ENCODE measurements around the gene PTPRR. TPM values are rescaled to one million over a fixed set of nuclear protein-coding genes. Genes with fewer than 3 reads are reported as not detected.
A peak's percentile ranks its signal among the peaks of the same experiment; 100 is the strongest.

Gene PTPRR
- polyA plus RNA-seq (2013, experiment 1 of 2; ENCODE audit: insufficient read length): 0.06 TPM
- polyA plus RNA-seq (2013, experiment 2 of 2; ENCODE audit: insufficient read length): 0.14 TPM

- DNase-seq: no peak
Observed at GRCh38 chr12:70920251-70920851, at the start of gene PTPRR. Gene PTPRR (minus strand): TSS chr12:70920738. CDS start chr12:70920390, 348 bp downstream.

- DNase-seq: no peak
Observed at GRCh38 chr12:70966996-70967790, 46.7 kb upstream of the PTPRR start.

- no peak for DNase-seq
Observed at GRCh38 chr12:70966046-70966445, 45.5 kb upstream of the PTPRR start.

- no peak for DNase-seq
Observed at GRCh38 chr12:70964867-70965510, 44.5 kb upstream of the PTPRR start.

- DNase-seq: no peak
Observed at GRCh38 chr12:70963081-70963660, 42.6 kb upstream of the PTPRR start.

- no peak for DNase-seq
Observed at GRCh38 chr12:70962226-70962794, 41.8 kb upstream of the PTPRR start.

- no peak for DNase-seq
Observed at GRCh38 chr12:70960484-70960883, 39.9 kb upstream of the PTPRR start.

- no peak for DNase-seq
Observed at GRCh38 chr12:70955415-70955814, 34.9 kb upstream of the PTPRR start.

- DNase-seq: no peak
Observed at GRCh38 chr12:70950451-70950850, 29.9 kb upstream of the PTPRR start.

- DNase-seq: peak; percentile 45
Observed at GRCh38 chr12:70948976-70949336, 28.4 kb upstream of the PTPRR start.

- no peak for DNase-seq
Observed at GRCh38 chr12:70948236-70948975, 27.9 kb upstream of the PTPRR start.

- DNase-seq: no peak
Observed at GRCh38 chr12:70936203-70936813, 15.8 kb upstream of the PTPRR start.

GRCh38 chr12:70933133-70933532 is 12.6 kb upstream of the PTPRR start:
- no peak for DNase-seq

GRCh38 chr12:70929029-70929428 is 8.5 kb upstream of the PTPRR start:
- no peak for DNase-seq

GRCh38 chr12:70928071-70928470 is 7.5 kb upstream of the PTPRR start:
- peak; percentile 69 for DNase-seq

- no peak for DNase-seq
Observed at GRCh38 chr12:70927356-70927755, 6.8 kb upstream of the PTPRR start.

GRCh38 chr12:70925539-70925938 is 5.0 kb upstream of the PTPRR start:
- no peak for DNase-seq

GRCh38 chr12:70920891-70921290 is 353 bp upstream of the PTPRR start:
- DNase-seq: no peak

GRCh38 chr12:70919597-70920035 is 922 bp downstream of the PTPRR start:
- peak; percentile 27 for DNase-seq

GRCh38 chr12:70919176-70919575 is 1.4 kb downstream of the PTPRR start:
- DNase-seq: no peak

- DNase-seq: no peak
Observed at GRCh38 chr12:70918321-70918720, 2.2 kb downstream of the PTPRR start.

- DNase-seq: no peak
Observed at GRCh38 chr12:70910666-70911065, 9.9 kb downstream of the PTPRR start.
